GM19025 (cell line): ENCODE results near the gene OBSCN.

Experiments
- ATAC-seq: cut with Tn5 transposase; IDR thresholded peaks from one replicate; pipeline ENCODE4 v1.9.1; 2021; ENCODE audit warnings: mild to moderate bottlenecking, low read depth, moderate library complexity; ENCODE audit not compliant: unreplicated experiment

The OBSCN gene

DNA sequence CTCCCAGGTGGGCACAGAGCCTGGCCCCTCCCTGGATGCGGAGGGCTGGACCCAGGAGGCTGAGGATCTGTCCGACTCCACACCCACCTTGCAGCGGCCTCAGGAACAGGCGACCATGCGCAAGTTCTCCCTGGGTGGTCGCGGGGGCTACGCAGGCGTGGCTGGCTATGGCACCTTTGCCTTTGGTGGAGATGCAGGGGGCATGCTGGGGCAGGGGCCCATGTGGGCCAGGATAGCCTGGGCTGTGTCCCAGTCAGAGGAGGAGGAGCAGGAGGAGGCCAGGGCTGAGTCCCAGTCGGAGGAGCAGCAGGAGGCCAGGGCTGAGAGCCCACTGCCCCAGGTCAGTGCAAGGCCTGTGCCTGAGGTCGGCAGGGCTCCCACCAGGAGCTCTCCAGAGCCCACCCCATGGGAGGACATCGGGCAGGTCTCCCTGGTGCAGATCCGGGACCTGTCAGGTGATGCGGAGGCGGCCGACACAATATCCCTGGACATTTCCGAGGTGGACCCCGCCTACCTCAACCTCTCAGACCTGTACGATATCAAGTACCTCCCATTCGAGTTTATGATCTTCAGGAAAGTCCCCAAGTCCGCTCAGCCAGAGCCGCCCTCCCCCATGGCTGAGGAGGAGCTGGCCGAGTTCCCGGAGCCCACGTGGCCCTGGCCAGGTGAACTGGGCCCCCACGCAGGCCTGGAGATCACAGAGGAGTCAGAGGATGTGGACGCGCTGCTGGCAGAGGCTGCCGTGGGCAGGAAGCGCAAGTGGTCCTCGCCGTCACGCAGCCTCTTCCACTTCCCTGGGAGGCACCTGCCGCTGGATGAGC lies 164.5 kb downstream of the OBSCN start:
- ATAC-seq = no peak

DNA sequence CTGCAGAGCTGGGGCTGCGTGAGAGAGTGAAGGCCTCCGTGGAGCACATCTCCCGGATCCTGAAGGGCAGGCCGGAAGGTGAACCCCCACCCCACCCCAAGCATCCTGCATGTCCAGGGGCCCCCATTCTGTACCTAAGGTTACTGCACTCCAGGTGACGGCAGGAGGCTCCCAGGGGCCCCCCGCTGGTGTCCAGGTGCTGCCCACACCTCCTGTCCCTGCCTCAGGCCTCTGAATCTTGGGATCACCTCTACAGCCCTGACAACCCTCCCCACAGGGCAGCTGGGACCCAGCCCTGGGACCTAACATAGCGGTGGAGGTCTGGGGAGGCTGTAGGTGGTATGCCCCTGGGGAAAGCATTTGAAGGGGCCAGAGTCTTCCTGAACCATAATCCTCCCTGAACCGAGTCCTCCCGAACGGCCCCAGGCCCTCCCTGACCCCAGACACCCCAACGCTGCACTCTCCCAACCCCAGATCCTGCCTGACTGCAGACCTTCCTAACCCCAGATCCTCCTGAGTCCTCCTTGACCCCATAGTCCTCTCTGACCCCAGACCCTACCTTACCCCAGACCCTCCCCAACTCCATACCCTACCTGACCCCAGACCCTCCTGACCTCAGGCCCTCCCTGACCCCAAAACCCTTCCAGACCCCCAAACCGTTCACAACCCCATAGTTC lies 165.3 kb downstream of the OBSCN start:
- no peak for ATAC-seq

DNA sequence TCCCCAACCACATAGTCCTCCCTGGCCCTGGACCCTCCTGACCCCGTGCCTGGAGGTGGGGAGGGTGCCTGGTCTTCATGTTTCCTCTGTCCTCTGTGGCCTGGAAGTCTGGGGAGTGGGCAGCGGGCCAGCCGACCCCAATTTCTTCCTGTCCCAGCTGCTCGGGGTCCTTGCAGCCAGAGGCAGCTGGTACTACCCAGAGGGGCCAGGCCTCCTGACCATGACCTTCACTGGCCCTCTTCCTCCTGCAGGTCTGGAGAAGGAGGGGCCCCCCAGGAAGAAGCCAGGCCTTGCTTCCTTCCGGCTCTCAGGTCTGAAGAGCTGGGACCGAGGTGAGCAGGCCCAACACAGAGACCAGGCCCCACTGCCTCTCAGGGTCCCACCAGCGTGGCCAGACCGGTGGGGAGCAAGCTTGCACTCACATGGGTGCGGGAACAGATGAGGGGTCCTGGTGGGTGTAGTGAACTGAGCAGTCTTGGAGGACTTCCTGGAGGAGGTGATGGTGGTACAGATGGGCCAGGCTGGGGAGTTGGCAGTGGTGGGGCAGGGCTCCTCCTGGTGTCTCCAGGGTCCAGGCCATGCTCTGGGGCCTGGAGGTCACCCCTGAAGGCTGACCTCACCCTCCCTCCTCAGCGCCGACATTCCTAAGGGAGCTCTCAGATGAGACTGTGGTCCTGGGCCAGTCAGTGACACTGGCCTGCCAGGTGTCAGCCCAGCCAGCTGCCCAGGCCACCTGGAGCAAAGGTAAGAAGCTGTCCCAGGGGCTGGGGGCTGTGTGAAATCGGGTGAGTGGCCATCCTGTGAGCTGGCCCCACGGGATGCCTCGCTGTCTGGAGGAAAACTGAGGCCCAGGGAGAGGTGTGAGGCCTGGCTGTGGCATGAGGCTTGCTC lies 166.1 kb downstream of the OBSCN start:
- ATAC-seq = no peak

DNA sequence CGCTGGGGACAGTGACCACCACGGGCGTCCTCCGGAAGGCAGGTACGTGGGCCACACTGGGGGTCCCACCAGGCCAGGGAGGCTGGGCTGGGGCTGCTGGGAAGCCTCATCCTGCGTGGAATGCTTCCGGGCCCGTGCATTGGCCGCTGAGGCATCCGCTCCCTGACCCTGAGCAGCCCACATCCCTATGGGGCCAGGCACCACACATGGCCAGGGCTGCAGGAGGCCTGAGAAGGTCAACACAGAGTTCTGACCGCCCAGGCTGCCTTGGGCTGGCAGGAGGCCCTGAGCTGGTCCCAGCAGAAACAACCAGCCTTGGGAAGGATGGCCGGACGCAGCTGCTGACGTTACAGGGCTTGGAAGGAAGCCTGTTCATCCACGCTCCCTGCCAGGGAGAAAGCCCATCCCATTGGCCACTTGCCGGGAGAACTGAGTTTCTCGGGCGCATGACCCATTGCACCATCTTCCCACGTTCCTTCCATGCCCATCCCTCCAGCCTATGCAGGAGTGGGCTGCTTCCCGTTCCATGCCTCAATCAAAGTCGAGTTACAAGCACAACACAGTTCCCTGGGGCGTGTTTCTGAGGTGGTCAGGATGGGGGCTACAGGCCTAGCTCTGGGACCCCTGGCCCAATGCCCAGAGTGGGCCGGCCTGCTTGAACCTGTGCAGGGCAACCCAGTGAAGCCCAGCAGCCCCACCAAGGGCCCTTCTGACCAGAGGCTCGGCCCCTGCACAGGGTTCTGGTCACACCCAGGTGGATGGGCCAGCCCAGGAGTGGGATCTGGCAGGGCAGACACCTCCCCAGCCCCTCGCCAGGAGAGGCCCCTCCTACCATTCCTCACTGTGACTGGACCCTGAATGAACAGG lies 167.1 kb downstream of the OBSCN start:
- no peak for ATAC-seq

DNA sequence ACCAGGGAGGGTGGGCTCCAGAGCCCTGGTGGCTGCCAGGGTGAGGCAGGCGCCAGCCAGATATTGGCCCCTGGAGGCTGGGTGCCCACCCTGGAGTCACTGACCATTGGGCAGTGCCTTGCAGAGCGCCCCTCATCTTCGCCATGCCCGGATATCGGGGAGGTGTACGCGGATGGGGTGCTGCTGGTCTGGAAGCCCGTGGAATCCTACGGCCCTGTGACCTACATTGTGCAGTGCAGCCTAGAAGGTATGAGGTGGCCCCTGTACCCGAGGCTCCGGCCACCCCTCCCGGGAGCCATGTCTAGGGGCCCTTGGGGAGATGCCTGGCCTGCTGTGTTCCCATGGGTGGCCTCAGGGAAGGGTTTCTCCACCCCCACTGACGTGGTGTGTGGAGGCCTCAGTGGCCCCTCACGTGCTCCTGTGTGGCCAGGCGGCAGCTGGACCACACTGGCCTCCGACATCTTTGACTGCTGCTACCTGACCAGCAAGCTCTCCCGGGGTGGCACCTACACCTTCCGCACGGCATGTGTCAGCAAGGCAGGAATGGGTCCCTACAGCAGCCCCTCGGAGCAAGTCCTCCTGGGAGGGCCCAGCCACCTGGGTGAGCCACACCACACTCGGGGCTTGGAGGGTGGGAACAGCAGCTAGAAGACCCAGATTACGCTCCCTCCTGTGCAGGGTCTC lies 167.9 kb downstream of the OBSCN start:
- ATAC-seq = no peak

DNA sequence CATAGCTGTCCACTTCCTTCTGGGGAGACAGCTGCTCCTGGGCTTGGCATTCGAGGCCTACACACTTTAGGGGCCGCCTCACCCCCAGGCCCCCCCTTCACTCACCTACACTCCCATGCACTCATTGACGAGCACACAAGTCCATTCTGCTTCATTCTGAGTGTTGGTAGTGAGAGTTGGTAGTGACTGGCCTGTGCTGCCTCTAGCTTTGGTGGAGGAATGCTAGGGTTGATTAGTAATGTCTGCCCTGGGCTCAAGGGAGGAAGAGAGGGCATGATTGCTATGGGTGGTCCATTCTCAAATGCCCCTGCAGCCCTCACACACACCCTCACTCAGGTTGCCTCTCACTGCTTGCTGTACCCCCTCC lies 168.4 kb downstream of the OBSCN start:
- no peak for ATAC-seq

DNA sequence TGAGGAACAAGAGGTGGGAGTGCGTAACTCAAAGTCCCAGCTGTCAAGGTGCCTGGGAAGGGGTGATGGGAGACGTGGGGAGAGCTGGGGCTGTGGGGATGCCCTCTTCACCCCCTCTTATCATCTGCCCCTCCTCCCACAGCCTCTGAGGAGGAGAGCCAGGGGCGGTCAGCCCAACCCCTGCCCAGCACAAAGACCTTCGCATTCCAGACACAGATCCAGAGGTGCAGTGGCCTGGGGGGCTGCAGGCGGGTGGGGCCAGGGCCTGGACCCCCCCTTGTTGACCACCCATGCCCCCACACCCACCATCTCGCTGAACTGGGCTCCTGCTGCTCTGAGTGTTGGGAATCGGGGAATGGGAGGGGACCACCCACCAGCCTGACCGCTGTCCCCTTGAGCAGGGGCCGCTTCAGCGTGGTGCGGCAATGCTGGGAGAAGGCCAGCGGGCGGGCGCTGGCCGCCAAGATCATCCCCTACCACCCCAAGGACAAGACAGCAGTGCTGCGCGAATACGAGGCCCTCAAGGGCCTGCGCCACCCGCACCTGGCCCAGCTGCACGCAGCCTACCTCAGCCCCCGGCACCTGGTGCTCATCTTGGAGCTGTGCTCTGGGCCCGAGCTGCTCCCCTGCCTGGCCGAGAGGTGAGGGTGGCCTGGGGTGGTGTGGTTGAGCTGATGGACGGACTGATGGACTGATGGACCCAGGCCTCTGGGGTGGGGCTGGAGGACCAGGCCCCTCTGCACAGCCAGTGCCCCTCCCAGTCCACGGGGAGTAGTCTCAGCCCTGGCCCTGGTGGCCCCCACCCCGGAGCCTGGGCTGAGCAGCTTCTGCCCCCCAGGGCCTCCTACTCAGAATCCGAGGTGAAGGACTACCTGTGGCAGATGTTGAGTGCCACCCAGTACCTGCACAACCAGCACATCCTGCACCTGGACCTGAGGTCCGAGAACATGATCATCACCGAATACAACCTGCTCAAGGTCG lies 169.1 kb downstream of the OBSCN start:
- ATAC-seq = no peak

DNA sequence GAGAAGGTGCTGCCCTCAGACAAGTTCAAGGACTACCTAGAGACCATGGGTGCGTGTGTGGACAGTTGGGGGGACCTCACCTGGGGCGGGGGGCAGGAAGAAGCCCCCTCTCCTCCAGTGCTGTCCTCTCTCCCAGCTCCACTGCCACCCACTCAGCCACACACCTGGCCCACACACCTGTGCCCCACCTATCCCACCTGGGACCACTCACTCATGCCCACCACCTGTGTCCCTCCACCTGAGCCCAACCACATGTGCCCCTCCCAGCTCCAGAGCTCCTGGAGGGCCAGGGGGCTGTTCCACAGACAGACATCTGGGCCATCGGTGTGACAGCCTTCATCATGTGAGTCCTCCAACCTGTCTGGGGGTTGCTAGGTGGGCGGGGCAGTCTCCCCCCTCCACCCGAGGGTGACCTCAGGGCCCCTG lies 169.8 kb downstream of the OBSCN start:
- no peak for ATAC-seq

DNA sequence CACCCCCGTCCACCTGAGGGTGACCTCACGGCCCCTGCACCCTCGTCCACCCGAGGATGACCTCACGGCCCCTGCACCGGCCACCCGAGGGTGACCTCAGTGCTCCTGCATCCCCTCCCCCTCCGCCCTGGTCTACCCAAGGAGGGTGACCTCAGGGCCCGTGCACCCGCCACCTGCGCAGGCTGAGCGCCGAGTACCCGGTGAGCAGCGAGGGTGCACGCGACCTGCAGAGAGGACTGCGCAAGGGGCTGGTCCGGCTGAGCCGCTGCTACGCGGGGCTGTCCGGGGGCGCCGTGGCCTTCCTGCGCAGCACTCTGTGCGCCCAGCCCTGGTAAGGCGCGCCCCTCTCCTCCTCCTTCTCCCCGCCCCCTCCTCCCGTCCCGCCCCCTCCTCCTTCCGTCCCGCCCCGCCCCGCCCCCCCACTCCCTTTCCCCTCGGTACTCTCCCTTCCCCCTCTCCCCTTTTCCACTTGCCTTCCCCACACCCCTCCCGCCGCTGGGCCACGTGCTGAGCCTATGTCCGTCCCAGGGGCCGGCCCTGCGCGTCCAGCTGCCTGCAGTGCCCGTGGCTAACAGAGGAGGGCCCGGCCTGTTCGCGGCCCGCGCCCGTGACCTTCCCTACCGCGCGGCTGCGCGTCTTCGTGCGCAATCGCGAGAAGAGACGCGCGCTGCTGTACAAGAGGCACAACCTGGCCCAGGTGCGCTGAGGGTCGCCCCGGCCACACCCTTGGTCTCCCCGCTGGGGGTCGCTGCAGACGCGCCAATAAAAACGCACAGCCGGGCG lies 170.4 kb downstream of the OBSCN start:
- no peak for ATAC-seq

DNA sequence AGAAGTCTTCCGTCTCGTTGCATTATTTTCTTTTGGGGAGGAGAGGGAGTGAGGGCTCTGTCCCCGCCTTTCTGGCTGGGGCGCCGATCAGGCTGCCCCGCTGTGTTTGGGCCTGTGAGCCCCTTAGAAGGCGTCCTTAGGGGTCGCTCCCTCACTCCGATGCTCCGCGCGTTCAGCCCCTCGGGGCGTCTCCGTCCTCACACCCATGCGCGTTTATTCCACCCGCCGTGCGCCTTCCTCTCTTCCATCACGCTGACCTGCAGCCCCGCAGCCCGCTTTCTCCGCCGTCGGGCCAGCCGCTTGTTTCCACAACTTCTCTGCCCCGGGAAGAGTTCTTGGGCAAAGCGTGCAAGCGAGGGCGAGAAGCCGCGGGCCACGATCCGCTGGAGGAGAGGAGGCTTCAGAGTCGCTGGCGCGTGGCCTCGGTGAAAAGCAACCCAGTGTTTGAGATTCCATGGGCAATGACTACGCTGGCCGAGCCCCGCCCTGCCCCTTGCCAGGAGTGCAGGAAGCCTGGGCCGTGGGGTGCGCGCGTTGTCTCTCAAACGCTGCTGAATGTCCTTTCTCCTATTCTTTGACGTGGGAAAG lies 171.1 kb downstream of the OBSCN start:
- ATAC-seq = no peak

DNA sequence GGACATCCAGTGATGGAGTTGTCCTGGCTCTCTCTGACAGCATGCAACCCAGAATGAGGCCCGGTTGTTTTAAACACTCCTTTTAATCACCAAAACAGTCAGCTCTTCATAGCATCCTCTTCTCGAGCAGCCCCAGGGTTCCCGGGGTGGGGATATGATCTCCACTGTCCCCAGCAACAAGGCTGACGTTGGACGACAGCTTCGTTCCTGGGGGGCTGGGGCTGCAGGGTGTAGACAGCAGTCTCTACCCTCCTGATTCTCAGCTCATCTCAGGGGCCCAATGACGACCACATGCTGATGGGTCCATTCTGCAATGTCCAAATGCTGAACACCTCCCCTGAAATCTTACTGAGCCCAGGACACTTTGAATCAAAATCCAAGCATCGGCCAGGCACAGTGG lies 171.8 kb downstream of the OBSCN start:
- no peak for ATAC-seq

DNA sequence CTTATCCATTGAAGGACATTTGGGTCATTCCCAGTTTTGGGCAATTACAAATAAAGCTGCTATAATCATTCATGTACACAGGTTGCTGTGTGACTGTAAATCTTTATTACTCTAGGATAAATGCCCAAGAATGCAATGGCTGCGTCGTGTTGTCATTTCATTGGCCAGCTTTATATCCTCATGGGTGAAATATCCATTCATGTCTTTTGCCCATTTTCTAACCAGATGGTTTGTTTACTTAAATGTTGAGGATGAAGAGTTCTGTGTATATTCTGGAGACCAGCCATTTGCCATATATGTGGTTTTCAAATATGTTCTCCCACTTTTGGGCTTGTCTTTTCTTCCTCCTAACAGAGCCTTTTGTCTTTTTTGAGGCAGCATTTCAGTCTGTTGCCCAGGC lies 173.5 kb downstream of the OBSCN start:
- ATAC-seq = no peak

DNA sequence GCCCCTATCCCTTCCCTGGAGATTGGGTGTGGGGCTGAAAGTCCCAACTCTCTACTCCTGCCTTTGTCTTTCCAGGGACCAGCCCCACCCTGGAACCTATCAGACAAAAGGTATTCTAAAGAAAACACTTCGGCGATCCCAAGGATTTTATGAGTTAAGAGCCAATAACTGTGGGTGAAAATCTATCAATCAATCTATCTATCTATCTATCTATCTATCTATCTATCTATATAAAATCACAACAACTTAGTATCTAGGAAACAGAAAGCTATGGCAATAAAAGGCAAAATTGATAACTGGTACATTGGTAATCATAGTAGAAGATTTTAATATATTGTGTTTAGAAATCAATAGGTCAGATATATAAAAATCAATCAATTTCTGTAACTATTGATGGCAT lies 175.9 kb downstream of the OBSCN start:
- ATAC-seq = no peak

DNA sequence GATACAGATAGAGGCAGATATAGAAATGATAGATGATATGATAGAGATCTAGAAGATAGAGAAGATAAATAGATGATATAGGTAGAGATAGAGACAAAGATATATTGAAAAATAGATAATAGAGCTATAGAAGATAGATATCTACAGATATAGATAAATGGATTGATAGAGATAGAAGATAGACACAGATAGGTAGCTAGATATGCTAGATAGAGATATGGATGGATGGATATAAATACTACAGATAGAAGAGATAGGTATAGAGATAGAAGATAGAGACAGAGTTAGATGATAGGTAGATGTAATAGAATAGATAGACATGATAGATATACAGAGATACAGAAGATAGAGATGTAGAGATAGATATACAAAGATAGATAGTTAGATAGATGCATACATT lies 177.4 kb downstream of the OBSCN start:
- no peak for ATAC-seq

DNA sequence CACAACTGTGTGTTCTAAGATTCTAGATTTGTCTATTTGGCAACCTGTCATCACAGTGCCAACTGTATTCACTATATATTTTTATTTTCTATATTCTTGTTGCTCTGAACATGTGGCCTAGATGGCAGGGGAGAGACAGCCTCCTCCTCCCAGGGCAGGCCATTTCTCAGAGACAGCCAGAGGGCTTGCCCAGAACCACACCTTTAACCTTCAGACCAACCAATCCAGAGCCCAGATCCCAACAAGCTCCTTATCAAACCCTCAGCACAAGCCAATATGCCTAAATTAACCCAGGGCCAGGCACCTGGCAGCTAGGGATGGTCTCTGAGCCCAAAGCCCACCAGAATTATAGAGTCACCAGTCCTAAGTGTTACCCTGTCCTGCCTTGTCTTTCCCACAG lies 179.5 kb downstream of the OBSCN start:
- no peak for ATAC-seq

DNA sequence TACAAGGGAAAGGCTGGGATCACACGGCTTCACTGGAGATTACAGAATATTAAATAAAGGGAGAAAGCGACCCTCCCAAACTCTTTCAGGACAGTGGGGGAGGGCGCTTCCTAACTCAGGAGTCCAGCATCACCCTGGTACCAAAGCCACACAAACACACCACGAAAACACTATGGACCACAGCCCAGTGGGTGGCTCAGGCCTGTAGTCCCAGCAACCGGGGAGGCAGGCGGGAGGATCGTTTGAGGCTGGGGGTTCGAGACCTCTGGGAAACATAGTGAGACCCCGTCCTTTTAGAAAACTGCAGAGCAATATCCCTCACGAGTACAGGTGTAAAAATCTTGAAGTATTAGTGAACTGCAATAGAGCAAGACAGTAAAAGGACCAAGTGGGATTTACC lies 182.8 kb downstream of the OBSCN start:
- no peak for ATAC-seq

DNA sequence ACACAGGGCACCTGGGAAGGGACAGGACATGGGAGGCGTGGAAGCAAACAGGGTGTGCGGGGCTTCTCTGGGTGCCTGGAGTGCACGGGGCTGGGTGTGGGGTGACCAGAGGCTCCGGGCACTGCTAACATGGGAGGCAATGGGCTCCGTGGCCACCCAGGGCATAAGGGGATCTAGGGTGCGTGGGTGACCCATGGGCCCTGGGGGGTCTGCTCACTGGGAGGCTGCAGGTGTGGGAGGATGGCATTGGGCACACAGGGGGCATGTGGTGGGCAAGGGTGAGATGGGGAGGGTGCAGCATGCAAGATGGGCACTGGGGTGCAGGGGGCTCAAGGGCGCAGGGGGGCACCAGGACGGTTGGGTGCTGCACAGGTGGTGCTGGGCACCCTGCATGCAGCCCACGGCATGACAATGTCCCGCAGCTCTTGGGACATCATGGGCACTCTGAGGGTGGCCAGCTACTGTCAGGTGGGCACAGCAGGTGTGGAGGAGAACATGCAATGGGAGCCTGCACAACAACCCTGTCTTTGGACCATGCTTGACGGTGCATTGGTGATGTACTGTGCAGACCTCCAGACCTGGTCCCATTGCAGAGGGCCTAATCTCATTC lies 183.7 kb downstream of the OBSCN start:
- no peak for ATAC-seq
